Stimulated activated CD8-positive, alpha-beta memory T cell treated with anti-CD3 and anti-CD28 coated beads, Interleukin-15, amount 100 ng/mL, for 48 hours (primary cell): ENCODE measurements around the gene RUNX2.
"Not testable (repeated sequence)": the region's sequence is repeated elsewhere in the genome, so short reads cannot be mapped to it uniquely, and the experiment has no call there.

Experiments used
- DNase-seq, 2 donors: peaks; one replicate each; pipeline ENCODE4 v3.0.0-alpha.2; 2020; ENCODE audit warnings: low read depth in 2 of 2

The RUNX2 gene

GRCh38 chr6:45555981-45556771, 228.0 kb downstream of the RUNX2 start:
- no peak for DNase-seq

- DNase-seq: no peak
These were observed 228.7 kb downstream of the RUNX2 start for GRCh38 chr6:45556828-45557227.

- DNase-seq: no peak
These were observed 229.3 kb downstream of the RUNX2 start for GRCh38 chr6:45557454-45557853.

GRCh38 chr6:45558858-45559257, 230.7 kb downstream of the RUNX2 start:
- DNase-seq: no peak

GRCh38 chr6:45560321-45560820, 232.2 kb downstream of the RUNX2 start:
- DNase-seq: not testable (repeated sequence)

- no peak for DNase-seq
These were observed 234.0 kb downstream of the RUNX2 start for GRCh38 chr6:45562171-45562570.

- DNase-seq: no peak
These were observed 234.9 kb downstream of the RUNX2 start for GRCh38 chr6:45563041-45563440.

- DNase-seq: no peak
These were observed 235.7 kb downstream of the RUNX2 start for GRCh38 chr6:45563844-45564243.

- DNase-seq: no peak
These were observed 238.8 kb downstream of the RUNX2 start for GRCh38 chr6:45566882-45567281.

- no peak for DNase-seq
These were observed 239.7 kb downstream of the RUNX2 start for GRCh38 chr6:45567879-45568278.

- no peak for DNase-seq
These were observed 240.5 kb downstream of the RUNX2 start for GRCh38 chr6:45568626-45569025.

- no peak for DNase-seq
These were observed 241.2 kb downstream of the RUNX2 start for GRCh38 chr6:45569210-45569945.

- no peak for DNase-seq
These were observed 243.0 kb downstream of the RUNX2 start for GRCh38 chr6:45571159-45571558.

- DNase-seq: no peak
These were observed 244.7 kb downstream of the RUNX2 start for GRCh38 chr6:45572833-45573232.

- no peak for DNase-seq
These were observed 245.9 kb downstream of the RUNX2 start for GRCh38 chr6:45574014-45574461.

GRCh38 chr6:45574885-45575284, 246.8 kb downstream of the RUNX2 start:
- DNase-seq: no peak

- DNase-seq: no peak
These were observed 248.8 kb downstream of the RUNX2 start for GRCh38 chr6:45576648-45577624.

- DNase-seq: no peak
These were observed 249.8 kb downstream of the RUNX2 start for GRCh38 chr6:45577836-45578504.

GRCh38 chr6:45584127-45584526, 256.0 kb downstream of the RUNX2 start:
- DNase-seq: no peak

- DNase-seq: peak; percentile 26 to 50
These were observed 258.4 kb downstream of the RUNX2 start for GRCh38 chr6:45586216-45587171.
